Left ventricle myocardium inferior (tissue), 1 donor: Measurements from ENCODE around the gene EDEM3. TPM values are rescaled to one million over a fixed set of nuclear protein-coding genes. Genes with fewer than 3 reads are reported as not detected.

Source experiments
- DNase-seq: peaks from one replicate; pipeline ENCODE4 v3.0.0-alpha.2; 2020
- H3K27ac ChIP-seq: fragments of 200-600 bp; replicated peaks from 2 replicates; pipeline ENCODE4 v1.8.0; 2021
- H3K27me3 ChIP-seq: fragments of 200-600 bp; 2 replicates; pipeline ENCODE4 v1.8.0; 2021; ENCODE audit warnings: low read depth
- H3K36me3 ChIP-seq: fragments of 200-600 bp; 2 replicates; pipeline ENCODE4 v1.8.0; 2021
- H3K4me1 ChIP-seq: fragments of 200-600 bp; 2 replicates; pipeline ENCODE4 v1.8.0; 2021
- H3K4me3 ChIP-seq: fragments of 200-600 bp; 2 replicates; pipeline ENCODE4 v1.8.0; 2021; ENCODE audit warnings: mild to moderate bottlenecking, moderate library complexity
- H3K9me3 ChIP-seq: fragments of 200-600 bp; replicated peaks from 2 replicates; pipeline ENCODE4 v1.8.0; 2021
- CTCF ChIP-seq: fragments of 200-600 bp; IDR thresholded peaks from 2 replicates; pipeline ENCODE4 v1.8.0; 2021; ENCODE audit warnings: antibody characterized with exemption, mild to moderate bottlenecking, borderline replicate concordance
- intact Hi-C: fragments of 100-400 bp; cut with micrococcal nuclease; formaldehyde crosslinking; loops from one replicate; pipeline ENCODE4 v1.11.0; 2022
- total RNA-seq: library from RNA; stranded (reverse); fragmentation: NEBNext Ultra II Directional; extraction: Animal tissue kit (Norgen Biotek cat#: 25700); gene quantifications from one replicate; pipeline ENCODE4 v1.2.1, GENCODE V29; 2021
- donor health status: DM: no; HTN: yes; CAD: no; lungs with severe emphysema.

Gene EDEM3
- total RNA-seq, 1 donor from 2014 or later, result 16.9 TPM

GRCh38 chr1:184734980-184735379 is 19.7 kb downstream of the EDEM3 start:
- Histone ChIP-seq H3K4me1 (peaks cover 5% of the 10 kb centered on the region), H3K4me3 (no peak overlapping the region), H3K9me3 (no peaks in the 10 kb centered on the region), H3K27ac (no peak overlapping the region), H3K27me3 (no peaks in the 10 kb centered on the region), H3K36me3 (peaks cover 71% of the 10 kb centered on the region)
- TF ChIP-seq CTCF, result no peak
- DNase-seq, result no peak
- intact Hi-C loops, result no loop called here

- H3K36me3 ChIP-seq, result peaks cover 92% of the 10 kb centered on the region
- DNase-seq, result no peak
- H3K9me3 ChIP-seq, result no peaks in the 10 kb centered on the region
- intact Hi-C loops, result no loop called here
- no peak overlapping the region for H3K27ac ChIP-seq
- no peaks in the 10 kb centered on the region for H3K4me1 ChIP-seq
- no peak for TF ChIP-seq CTCF
- H3K4me3 ChIP-seq, result no peak overlapping the region
- no peaks in the 10 kb centered on the region for H3K27me3 ChIP-seq
These were observed 29.8 kb downstream of the EDEM3 start for GRCh38 chr1:184724843-184725242.

GRCh38 chr1:184716158-184716557 is 38.5 kb downstream of the EDEM3 start:
- intact Hi-C loops, result no loop called here
- no peak for DNase-seq
- H3K36me3 ChIP-seq, result peaks cover 99% of the 10 kb centered on the region
- H3K9me3 ChIP-seq, result no peaks in the 10 kb centered on the region
- H3K4me1 ChIP-seq, result peaks cover 8% of the 10 kb centered on the region
- no peak overlapping the region for H3K27ac ChIP-seq
- no peaks in the 10 kb centered on the region for H3K27me3 ChIP-seq
- no peak overlapping the region for H3K4me3 ChIP-seq
- TF ChIP-seq CTCF, result no peak

GRCh38 chr1:184709418-184709817 is 45.2 kb downstream of the EDEM3 start:
- no peak overlapping the region for H3K27ac ChIP-seq
- no peak for DNase-seq
- no peaks in the 10 kb centered on the region for H3K27me3 ChIP-seq
- intact Hi-C loops, result no loop called here
- no peaks in the 10 kb centered on the region for H3K9me3 ChIP-seq
- no peak for TF ChIP-seq CTCF
- no peak overlapping the region for H3K4me3 ChIP-seq
- no peaks in the 10 kb centered on the region for H3K4me1 ChIP-seq
- H3K36me3 ChIP-seq, result peaks cover 98% of the 10 kb centered on the region

GRCh38 chr1:184708084-184708676 is 46.5 kb downstream of the EDEM3 start:
- no peaks in the 10 kb centered on the region for H3K27me3 ChIP-seq
- peaks cover 95% of the 10 kb centered on the region for H3K36me3 ChIP-seq
- no peak overlapping the region for H3K27ac ChIP-seq
- H3K4me3 ChIP-seq, result no peak overlapping the region
- no peak for TF ChIP-seq CTCF
- H3K4me1 ChIP-seq, result no peaks in the 10 kb centered on the region
- no peak for DNase-seq
- intact Hi-C loops, result no loop called here
- no peaks in the 10 kb centered on the region for H3K9me3 ChIP-seq
